KOPT-K1 (cell line): ENCODE data around the gene LMO2.
"Not testable (repeated sequence)": the region's sequence is repeated elsewhere in the genome, so short reads cannot be mapped to it uniquely, and the experiment has no call there.

Experiments
- H3K27ac ChIP-seq: fragments of 200-600 bp; sonication (generic); 2 replicates; pipeline ENCODE4 v1.5.1; 2016; ENCODE audit warnings: antibody characterized with exemption, mild to moderate bottlenecking, low read depth, low read length; ENCODE audit not compliant: poor library complexity, severe bottlenecking
- H3K36me3 ChIP-seq: fragments of 200-600 bp; sonication (generic); 2 replicates; pipeline ENCODE4 v1.5.1; 2017; ENCODE audit warnings: antibody characterized with exemption, mild to moderate bottlenecking, low read length, moderate library complexity; ENCODE audit not compliant: insufficient read depth
- H3K9me3 ChIP-seq: fragments of 200-600 bp; sonication (generic); 2 replicates; pipeline ENCODE4 v1.5.1; 2017; ENCODE audit warnings: antibody characterized with exemption, low read length, mild to moderate bottlenecking; ENCODE audit not compliant: insufficient read depth, poor library complexity, severe bottlenecking

LMO2 gene

DNA sequence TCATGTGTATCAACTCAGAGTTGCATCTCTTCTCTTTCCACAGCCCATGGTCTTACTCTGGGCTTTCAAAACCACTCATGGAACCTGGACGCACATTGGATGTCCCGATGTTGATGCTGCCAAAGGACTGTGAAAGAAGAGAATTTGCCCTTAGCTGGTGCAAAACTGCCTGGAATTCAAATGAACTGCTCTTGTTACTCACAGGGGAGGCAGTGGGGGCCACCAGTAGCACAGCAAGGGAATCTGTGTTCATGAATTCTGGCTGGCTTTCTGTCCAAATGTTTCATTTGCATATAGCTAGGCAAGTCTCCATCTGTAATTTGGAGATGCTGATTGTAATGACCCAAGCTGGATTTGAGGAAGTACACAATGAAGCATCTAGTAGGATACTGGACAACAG lies 24.9 kb downstream of the LMO2 start:
- Histone ChIP-seq H3K27ac (peak overlapping the region; percentile 97), H3K36me3 (peaks cover 62% of the 10 kb centered on the region), H3K9me3 (no peaks in the 10 kb centered on the region)

DNA sequence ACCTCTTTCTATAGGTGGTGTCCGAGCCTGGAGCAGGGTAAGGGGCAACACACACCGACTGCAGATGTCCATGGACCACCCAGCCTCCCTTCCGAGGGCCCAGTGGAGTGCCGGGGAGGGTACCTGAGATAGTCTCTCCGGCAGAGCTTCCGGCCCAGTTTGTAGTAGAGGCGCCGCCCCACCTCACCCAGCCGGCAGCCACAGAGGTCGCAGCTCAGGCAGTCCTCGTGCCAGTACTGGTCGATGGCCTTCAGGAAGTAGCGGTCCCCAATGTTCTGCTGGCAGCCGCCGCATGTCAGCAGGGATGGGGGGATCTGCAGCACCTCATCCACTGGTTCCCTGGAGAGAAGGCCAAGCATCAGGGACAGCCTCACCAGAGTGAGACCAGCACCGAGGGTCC lies 27.4 kb downstream of the LMO2 start:
- H3K9me3 ChIP-seq: no peaks in the 10 kb centered on the region
- peaks cover 87% of the 10 kb centered on the region for H3K36me3 ChIP-seq
- H3K27ac ChIP-seq: peak overlapping the region; percentile 97

DNA sequence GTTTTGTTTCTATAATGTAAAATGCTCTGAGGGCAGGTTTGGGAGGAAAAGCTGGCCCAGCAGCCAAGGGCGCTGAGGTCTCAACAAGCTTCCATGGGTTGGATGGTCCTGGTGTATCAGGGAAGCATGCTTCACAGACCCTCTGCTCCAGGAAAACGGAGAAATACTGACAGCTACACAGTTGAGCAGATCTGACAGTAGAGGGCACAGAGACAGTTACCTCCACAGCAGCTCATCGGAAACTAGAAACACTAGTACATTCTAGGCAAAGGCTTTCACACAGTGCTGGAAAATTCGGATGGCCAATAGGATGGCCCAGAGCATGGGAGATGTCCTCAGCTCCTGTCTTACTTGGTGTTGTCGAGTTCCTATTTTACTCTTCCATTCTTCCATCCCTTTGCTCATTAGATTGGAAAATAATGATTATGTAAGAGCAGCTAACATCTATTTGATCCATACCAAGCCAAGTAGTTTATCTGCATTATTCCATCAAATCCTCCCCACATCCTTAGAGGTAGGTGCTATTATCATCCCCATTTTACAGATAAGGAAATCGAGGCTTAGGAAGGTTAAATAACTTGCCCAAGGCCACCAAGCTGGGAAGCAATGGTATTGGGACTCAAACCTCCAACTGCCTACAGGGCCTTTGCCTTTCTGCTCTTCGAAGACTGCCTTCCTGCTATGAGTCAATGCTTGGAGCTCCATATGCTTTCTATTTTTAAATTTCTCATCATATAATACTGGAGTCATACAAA lies 28.3 kb downstream of the LMO2 start:
- H3K36me3 ChIP-seq: peaks cover 91% of the 10 kb centered on the region
- H3K9me3 ChIP-seq: no peaks in the 10 kb centered on the region

DNA sequence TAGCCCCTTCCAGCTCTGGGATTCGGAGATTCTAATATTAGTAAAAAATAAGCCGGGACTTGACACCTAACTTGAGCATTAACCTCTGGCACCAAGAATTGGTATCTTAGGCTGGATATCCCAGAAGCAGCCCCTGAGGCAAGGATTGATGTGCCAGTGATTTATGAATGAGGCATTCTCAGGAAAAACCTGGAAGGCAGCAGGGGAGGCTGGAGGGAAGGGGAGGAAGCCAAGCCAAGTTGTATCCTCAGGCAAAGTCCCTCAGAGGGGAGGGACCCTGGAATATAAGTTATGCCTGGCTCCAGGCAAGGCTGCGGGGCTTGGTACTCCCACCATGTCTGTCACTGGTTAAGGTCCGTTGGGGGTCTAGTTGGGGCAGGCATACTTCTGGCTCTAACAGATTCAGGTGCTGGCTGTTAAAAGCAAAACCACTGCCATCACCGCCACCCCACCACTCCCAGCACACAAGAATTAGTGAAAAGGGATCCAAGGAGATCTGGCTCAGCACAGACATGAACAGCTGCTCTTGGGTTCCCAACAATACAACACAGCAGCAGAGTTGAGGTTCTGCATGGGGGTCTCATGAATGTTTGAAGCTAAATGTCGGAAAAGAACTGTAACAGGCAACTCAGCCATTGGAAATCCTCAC lies 29.8 kb downstream of the LMO2 start:
- Histone ChIP-seq H3K36me3 (peaks cover 97% of the 10 kb centered on the region), H3K27ac (peak overlapping the region; percentile 97), H3K9me3 (no peaks in the 10 kb centered on the region)

More for the DNA sequence above, 28.3 kb downstream of the LMO2 start:
- peak overlapping the region; percentile 97 for H3K27ac ChIP-seq

DNA sequence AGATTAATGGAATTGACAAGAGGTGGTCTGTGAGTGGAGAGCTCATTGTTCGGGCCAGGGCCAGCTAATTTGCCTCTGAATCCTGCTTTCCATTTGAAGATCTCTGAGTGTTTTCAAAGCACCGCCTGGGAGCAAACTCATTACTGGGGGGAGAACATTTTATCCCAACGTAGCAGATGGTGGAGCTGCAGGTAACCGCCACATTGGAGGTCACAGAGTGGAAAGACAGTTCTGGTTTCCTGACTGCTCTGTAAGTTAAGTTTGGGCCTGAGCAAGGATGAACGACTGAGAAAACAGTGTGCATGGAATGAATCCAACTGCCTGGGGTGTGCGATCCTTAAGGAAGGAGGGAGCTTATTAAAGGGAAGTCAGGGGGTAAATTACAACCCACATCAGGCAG lies 30.5 kb downstream of the LMO2 start:
- Histone ChIP-seq H3K27ac (peak overlapping the region; percentile 97), H3K9me3 (no peaks in the 10 kb centered on the region), H3K36me3 (peaks cover 93% of the 10 kb centered on the region)

DNA sequence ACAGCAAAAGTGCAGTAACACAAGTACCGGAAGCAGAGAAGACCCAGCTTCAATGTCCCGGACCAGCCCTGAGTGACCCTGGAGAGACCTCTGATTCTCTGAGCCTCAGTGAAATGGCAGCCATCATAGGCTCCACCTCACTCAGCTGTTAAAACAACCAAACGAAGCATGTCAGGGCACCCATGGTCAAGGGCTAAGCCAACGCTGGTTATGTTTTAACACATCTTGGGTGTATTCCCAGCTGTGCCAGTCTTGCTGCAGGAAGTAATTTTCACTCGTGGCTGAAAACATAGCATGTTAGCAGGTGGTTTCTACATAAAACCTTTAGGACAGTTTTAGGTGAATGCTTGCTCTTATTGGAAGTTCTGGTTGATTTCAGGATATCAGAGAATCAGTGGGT lies 30.9 kb downstream of the LMO2 start:
- Histone ChIP-seq H3K9me3 (no peaks in the 10 kb centered on the region), H3K27ac (peak overlapping the region; percentile 97), H3K36me3 (peaks cover 91% of the 10 kb centered on the region)

DNA sequence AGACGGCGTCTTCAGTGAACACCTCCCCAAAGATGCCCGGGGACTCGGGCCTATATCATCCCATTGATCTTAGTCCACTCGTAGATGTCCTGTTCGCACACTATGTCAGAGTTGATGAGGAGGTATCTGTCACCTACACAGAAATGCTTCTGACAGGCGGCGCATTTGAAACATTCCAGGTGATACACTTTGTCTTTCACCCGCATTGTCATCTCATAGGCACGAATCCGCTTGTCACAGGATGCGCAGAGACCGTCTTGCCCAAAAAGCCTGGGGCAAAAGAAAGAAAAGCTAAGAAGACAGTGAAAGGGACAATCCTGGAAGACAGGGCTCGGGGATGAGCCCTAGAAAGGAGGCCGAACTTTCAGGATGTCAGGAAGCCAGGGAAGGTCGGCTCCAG lies 32.6 kb downstream of the LMO2 start:
- H3K9me3 ChIP-seq: no peaks in the 10 kb centered on the region
- peaks cover 77% of the 10 kb centered on the region for H3K36me3 ChIP-seq
- H3K27ac ChIP-seq: peak overlapping the region; percentile 97

DNA sequence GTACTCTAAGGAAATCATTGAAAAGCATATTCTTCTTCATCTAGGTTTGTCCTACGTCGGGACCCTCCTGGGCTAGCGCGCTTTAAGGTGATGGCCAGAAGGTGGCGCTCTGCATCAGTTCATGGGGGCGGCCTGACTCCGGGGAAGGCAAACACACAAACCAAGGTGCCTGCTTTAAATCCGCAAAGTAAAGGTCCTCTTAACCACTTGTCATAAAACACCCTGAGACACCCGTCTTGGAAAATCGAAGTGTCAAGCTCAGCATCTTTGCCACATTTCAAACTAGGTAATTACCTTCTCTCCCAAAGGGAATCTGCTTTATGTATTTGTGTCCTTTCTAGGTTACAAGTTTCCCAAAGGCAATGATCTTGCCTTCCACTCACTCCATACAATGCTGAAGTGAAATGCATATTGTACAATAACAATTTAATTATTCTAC lies 33.9 kb downstream of the LMO2 start:
- Histone ChIP-seq H3K27ac (peak overlapping the region; percentile 97), H3K36me3 (peaks cover 64% of the 10 kb centered on the region), H3K9me3 (no peaks in the 10 kb centered on the region)

DNA sequence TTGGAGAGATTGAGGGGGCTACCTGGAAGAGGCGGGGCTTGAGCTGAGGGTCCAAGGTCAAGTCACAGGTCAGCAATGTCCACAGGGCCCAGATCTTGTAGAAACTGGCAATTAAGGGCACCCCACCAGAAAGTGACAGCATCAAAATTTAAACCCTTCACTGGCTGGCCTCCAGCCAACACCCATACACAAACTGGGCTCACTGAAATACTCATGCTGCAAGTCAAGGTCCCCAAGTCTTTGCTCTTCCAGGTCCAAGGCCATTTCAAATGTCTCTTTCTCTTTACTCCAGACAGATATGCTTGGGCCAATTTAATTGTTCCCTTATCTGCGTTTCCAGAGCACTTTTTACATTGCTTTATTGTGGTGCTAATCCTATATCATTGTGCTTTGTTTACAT lies 36.4 kb downstream of the LMO2 start:
- Histone ChIP-seq H3K36me3 (peaks cover 40% of the 10 kb centered on the region), H3K27ac (no peak overlapping the region), H3K9me3 (no peaks in the 10 kb centered on the region)

DNA sequence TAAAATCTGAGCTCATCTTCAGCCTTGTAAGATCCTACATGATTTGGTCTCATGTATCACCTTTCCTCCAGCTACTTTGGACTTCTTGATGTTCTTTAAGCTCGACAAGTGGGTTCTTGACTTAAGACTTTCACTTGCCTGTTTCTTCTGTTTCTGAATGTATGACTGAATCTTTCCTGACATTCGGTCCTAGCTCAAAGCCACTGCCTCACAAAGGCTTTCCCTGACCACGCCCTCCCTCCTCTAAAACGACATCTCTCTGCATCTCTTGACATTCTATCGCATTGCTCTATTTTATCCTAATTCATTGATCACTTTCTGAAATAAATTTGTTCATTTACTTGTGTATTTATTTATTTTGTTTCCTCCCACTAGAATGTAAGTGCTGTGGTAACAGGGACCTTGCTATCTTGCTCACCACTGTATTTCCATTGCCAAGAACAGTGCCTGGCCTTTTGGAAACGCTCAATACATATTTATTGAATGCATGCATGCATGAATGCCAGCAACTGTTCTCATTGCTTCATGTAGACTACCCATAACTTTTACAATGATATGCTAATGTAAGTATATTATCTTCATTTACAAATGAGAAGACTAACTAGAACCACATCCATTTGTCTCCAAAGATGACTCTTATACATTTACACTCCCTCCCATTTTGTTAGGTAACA lies 43.0 kb downstream of the LMO2 start:
- no peak overlapping the region for H3K27ac ChIP-seq
- H3K36me3 ChIP-seq: no peaks in the 10 kb centered on the region
- H3K9me3 ChIP-seq: no peaks in the 10 kb centered on the region

DNA sequence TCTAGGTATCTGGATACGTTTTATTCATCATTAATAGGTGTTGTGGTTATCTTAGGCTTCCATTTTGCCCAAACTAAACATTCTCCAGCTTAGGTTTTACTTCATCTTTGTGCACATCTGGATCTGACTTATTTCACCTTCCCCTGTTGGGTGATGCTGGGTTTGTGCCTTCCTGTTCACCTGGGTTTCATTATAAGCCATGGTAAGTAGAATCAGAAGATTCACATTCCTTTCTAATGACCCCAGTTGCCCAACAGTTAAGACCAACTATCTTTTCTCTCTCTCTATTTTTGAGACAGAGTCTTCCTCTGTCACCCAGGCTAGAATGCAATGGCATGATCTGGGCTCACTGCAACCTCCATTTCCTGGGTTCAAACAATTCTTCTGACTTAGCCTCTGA lies 44.6 kb downstream of the LMO2 start:
- H3K27ac ChIP-seq: no peak overlapping the region
- no peaks in the 10 kb centered on the region for H3K36me3 ChIP-seq
- no peaks in the 10 kb centered on the region for H3K9me3 ChIP-seq

DNA sequence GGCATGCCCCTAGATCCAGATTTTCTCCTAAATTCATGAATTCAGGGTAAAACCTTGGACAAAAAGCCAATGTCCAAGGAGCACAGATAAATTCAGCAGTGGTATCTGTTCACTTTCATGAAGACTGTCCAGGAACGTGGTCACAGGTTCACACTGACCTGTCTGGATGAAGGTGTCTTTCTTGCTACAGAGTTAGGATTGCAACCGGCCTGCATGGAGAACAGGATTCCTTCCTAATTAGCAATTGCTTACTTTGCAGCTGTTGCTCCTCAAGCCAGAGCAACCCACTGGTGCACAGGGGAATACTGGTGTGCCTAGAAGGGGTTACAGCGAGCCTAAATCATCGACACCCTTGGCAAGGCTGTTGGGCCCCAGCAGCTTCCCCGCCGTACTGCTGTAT lies 47.6 kb downstream of the LMO2 start:
- Histone ChIP-seq H3K9me3 (no peaks in the 10 kb centered on the region), H3K27ac (no peak overlapping the region), H3K36me3 (no peaks in the 10 kb centered on the region)

DNA sequence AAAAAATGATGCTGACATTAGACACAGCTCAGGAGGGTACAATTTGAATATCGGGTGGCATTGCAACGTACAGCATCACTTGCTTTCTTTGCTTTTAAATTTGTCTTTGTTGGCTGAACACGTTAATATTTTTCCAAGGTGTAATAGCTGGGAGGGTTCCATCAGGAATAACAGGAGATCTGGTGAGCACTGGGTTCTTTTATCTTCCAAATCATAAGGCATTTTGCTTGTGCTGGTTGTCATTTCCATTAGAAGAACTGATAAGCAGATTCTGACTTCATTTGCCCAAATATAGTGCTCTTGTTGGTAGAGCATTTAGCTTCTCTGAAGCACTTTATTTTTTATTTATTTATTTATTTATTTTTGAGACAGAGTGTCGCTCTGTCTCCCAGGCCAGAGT lies 48.9 kb downstream of the LMO2 start:
- H3K27ac ChIP-seq: no peak overlapping the region
- no peaks in the 10 kb centered on the region for H3K9me3 ChIP-seq
- no peaks in the 10 kb centered on the region for H3K36me3 ChIP-seq

DNA sequence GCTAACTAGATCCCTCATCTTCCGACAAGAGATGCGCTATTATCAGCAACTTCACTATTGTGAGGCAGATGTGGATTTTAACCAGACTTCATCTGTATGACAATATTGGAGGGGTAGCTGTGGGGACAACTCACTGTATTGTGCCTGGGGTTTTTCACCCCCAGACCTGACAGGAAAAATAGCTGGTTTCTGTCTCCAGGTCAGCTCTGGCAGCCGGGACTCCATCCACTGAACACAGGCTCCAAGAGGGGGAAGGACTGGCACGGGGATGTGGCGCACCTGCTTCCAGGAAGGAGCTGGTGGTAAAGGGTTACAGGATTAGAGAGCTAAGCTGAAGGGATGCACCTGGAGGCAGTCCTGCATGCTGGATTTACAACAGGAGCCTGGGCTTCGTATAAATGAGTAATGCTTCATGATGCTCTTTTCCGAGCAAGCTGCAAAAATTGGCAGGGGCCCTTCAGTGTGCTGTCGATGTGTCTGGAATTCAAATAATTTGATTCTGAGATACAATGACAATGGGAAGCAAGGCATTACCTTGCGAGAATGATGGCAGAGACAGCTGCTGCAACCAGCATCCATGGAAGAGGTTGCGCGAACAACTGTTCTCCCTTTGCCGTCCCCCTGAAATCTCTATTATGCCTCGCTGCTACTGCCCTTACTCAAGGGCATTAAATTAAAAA lies 49.5 kb downstream of the LMO2 start:
- no peaks in the 10 kb centered on the region for H3K36me3 ChIP-seq
- no peak overlapping the region for H3K27ac ChIP-seq
- H3K9me3 ChIP-seq: no peaks in the 10 kb centered on the region

DNA sequence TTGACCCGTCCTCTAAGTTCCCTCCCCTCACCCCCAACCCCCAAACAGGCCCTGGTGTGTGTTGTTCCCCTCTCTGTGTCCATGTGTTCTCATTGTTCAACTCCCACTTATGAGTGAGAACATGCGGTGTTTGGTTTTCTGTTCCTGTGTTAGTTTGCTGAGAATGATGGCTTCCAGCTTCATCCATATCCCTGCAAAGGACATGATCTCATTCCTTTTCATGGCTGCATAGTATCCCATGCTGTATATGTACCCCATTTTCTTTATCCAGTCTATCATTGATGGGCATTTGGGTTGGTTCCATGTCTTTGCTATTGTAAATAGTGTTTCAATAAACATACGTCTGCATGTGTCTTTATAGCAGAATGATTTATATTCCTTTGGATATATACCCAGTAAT lies 53.6 kb downstream of the LMO2 start:
- not testable (repeated sequence) for H3K36me3 ChIP-seq, H3K9me3 ChIP-seq, H3K27ac ChIP-seq
